A673 (cell line): Measurements from ENCODE around the gene PAOX.

Source experiments
- EZH2 ChIP-seq: fragments of 200-600 bp; sonication (generic); IDR thresholded peaks from 2 replicates; pipeline ENCODE4 v1.6.1; 2017; ENCODE audit warnings: borderline replicate concordance, low read depth, mild to moderate bottlenecking, mixed read lengths, antibody characterized with exemption, low read length; ENCODE audit not compliant: poor library complexity, severe bottlenecking
- TF ChIP-seq, protein P1 (sequence below): fragments of 300-800, 200-600 bp; sonication (generic); conservative IDR thresholded peaks from 2 replicates; pipeline ENCODE4 v1.5.1; 2017; ENCODE audit warnings: low read depth, mild to moderate bottlenecking, antibody characterized with exemption, low read length, moderate library complexity, mixed read lengths

DNA sequence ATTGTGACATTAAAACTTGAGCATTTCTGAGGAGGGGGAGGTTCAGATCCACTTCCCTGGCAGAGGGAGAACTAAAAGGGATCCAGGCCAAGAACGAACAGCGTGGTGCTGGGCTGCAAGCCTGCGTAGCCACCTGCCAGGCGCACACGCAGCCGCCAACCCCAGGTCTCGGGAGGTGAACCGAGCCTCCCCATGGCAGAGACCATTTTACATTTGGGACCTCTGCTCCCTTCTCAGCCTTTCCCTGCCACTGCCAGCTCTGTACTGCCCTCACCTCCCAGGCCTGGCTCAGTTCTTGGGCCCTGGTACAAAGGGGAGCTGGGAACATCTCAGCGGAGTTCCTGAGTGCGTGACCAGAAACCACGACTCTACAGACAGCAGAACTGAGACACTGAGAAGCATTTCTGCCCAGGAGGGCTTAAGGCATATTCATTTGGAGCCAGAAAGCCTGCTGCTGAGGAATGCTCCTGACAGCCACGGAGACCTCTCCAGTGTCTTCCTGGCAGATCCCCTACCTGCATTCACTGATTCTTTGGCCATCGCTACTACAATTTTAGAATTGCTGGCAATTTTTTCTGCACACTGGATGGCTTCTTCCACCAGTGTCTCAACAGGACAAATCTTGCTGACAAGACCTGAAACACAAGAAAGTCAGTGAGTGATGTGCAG, 13.5 kb upstream of the PAOX start:
- TF ChIP-seq, protein P1, sequence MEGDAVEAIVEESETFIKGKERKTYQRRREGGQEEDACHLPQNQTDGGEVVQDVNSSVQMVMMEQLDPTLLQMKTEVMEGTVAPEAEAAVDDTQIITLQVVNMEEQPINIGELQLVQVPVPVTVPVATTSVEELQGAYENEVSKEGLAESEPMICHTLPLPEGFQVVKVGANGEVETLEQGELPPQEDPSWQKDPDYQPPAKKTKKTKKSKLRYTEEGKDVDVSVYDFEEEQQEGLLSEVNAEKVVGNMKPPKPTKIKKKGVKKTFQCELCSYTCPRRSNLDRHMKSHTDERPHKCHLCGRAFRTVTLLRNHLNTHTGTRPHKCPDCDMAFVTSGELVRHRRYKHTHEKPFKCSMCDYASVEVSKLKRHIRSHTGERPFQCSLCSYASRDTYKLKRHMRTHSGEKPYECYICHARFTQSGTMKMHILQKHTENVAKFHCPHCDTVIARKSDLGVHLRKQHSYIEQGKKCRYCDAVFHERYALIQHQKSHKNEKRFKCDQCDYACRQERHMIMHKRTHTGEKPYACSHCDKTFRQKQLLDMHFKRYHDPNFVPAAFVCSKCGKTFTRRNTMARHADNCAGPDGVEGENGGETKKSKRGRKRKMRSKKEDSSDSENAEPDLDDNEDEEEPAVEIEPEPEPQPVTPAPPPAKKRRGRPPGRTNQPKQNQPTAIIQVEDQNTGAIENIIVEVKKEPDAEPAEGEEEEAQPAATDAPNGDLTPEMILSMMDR: no peak
- no peak for TF ChIP-seq EZH2
